HL-60/S4 (cell line): ENCODE results near the gene NCKAP5L.

Experiments
- in situ Hi-C: fragments of 300-500 bp; cut with MboI; formaldehyde crosslinking; loops from 2 replicates; pipeline ENCODE4 v1.14.3; 2022; ENCODE audit warnings: low sequenced_read_pairs

The NCKAP5L gene

GRCh38 chr12:49748306-49748705 lies 79.9 kb downstream of the NCKAP5L start:
- in situ Hi-C loops, result no loop called here

- in situ Hi-C loops, result no loop called here
Observed at GRCh38 chr12:49744363-49744885, 83.8 kb downstream of the NCKAP5L start.

- in situ Hi-C loops, result no loop called here
Observed at GRCh38 chr12:49741882-49742620, 86.2 kb downstream of the NCKAP5L start.
